Measurements from ENCODE around the gene TMEM255A. TPM values are rescaled to one million over a fixed set of nuclear protein-coding genes. Genes with fewer than 3 reads are reported as not detected.

Gene TMEM255A
- total RNA-seq, 4 donors from 2014 or later: 0.16 to 1.3 (median 0.56) TPM; not detected in 1

- DNase-seq (no peak), ATAC-seq (no peak)
- H3K27ac ChIP-seq: no peak overlapping the region
- no peaks in the 10 kb centered on the region for H3K4me1 ChIP-seq
- intact Hi-C loops (cut with DNase I; ENCODE audit: low total_unique reads): no loop called here
- no peaks in the 10 kb centered on the region for H3K27me3 ChIP-seq
- in situ Hi-C loops (cut with MboI; ENCODE audit: low sequenced_read_pairs in 4 of 4): loop anchor here in 2 of 4 donors (25.0 kb wide), 1 partner anchor 227 kb away; the partner anchor contains the start of gene LAMP2 (in 2 of the 2)
- TF ChIP-seq POLR2A (IDR thresholded peaks at IDR 0.05): no peak
- TF ChIP-seq CTCF (IDR thresholded peaks at IDR 0.05 in 4 of 5, conservative IDR thresholded peaks at IDR 0.05 in 1 of 5): no peak
- H3K9me3 ChIP-seq: no peaks in the 10 kb centered on the region
- no peaks in the 10 kb centered on the region for H3K36me3 ChIP-seq
- H3K4me3 ChIP-seq: no peak overlapping the region
These were observed 76.0 kb downstream of the TMEM255A start for GRCh38 chrX:120235284-120235683.

GRCh38 chrX:120228187-120228908, 82.9 kb downstream of the TMEM255A start:
- in situ Hi-C loops (cut with MboI; ENCODE audit: low sequenced_read_pairs in 4 of 4): loop anchor here in 2 of 4 donors (25.0 kb wide), 1 partner anchor 234 kb away; the partner anchor contains the start of gene LAMP2 (in 2 of the 2)
- DNase-seq: no peak
- intact Hi-C loops (cut with DNase I; ENCODE audit: low total_unique reads): no loop called here

GRCh38 chrX:120224388-120224787, 86.9 kb downstream of the TMEM255A start:
- no peaks in the 10 kb centered on the region for H3K9me3 ChIP-seq
- H3K36me3 ChIP-seq: no peaks in the 10 kb centered on the region
- H3K27me3 ChIP-seq: no peaks in the 10 kb centered on the region
- H3K4me1 ChIP-seq: no peaks in the 10 kb centered on the region
- no peak overlapping the region for H3K4me3 ChIP-seq
- TF ChIP-seq POLR2A (IDR thresholded peaks at IDR 0.05) (no peak), CTCF (IDR thresholded peaks at IDR 0.05 in 4 of 5, conservative IDR thresholded peaks at IDR 0.05 in 1 of 5) (no peak)
- intact Hi-C loops (cut with DNase I; ENCODE audit: low total_unique reads) (no loop called here), in situ Hi-C loops (cut with MboI; ENCODE audit: low sequenced_read_pairs in 4 of 4) (loop anchor here in 3 of 4 donors (25.0 kb wide), 1 partner anchor 137 kb away; the partner anchor contains the start of gene RHOXF2B (in 3 of the 3))
- no peak for ATAC-seq
- DNase-seq: no peak
- no peak overlapping the region for H3K27ac ChIP-seq

More at GRCh38 chrX:120228187-120228908, 82.9 kb downstream of the TMEM255A start:
- ATAC-seq: no peak
- no peaks in the 10 kb centered on the region for H3K9me3 ChIP-seq
- H3K27me3 ChIP-seq: no peaks in the 10 kb centered on the region
- no peaks in the 10 kb centered on the region for H3K4me1 ChIP-seq
- TF ChIP-seq CTCF (IDR thresholded peaks at IDR 0.05 in 4 of 5, conservative IDR thresholded peaks at IDR 0.05 in 1 of 5) (no peak), POLR2A (IDR thresholded peaks at IDR 0.05) (no peak)
- no peaks in the 10 kb centered on the region for H3K36me3 ChIP-seq
- H3K27ac ChIP-seq: no peak overlapping the region
- H3K4me3 ChIP-seq: no peak overlapping the region

GRCh38 chrX:120223374-120223773, 87.9 kb downstream of the TMEM255A start:
- Histone ChIP-seq H3K36me3 (no peaks in the 10 kb centered on the region), H3K27me3 (no peaks in the 10 kb centered on the region), H3K27ac (no peak overlapping the region), H3K4me1 (no peaks in the 10 kb centered on the region), H3K9me3 (no peaks in the 10 kb centered on the region), H3K4me3 (no peak overlapping the region)
- DNase-seq (no peak), ATAC-seq (no peak)
- intact Hi-C loops (cut with DNase I; ENCODE audit: low total_unique reads) (no loop called here), in situ Hi-C loops (cut with MboI; ENCODE audit: low sequenced_read_pairs in 4 of 4) (loop anchor here in 3 of 4 donors (25.0 kb wide), 1 partner anchor 136 kb away; the partner anchor contains the start of gene RHOXF2B (in 3 of the 3))
- TF ChIP-seq CTCF (IDR thresholded peaks at IDR 0.05 in 4 of 5, conservative IDR thresholded peaks at IDR 0.05 in 1 of 5) (no peak), POLR2A (IDR thresholded peaks at IDR 0.05) (no peak)

All from gastrocnemius medialis (tissue), 4 donors.